Tracheal epithelial cell (primary cell): ENCODE measurements around the gene IPPK. TPM values are rescaled to one million over a fixed set of nuclear protein-coding genes. Genes with fewer than 3 reads are reported as not detected.

Experiments used
- total RNA-seq: library from RNA; depleted of rRNA; stranded (reverse); fragments of >200 nt; gene quantifications from 2 replicates; pipeline ENCODE4 v1.2.1, GENCODE V29; 2014

IPPK gene
- 31.6 and 33.9 TPM in 2 replicates for total RNA-seq

GRCh38 chr9:92669890-92670708, at the start of gene IPPK:
TSS of gene IPPK (minus strand) at chr9:92670131. CDS start at chr9:92669988, 143 bp downstream.

Other genes with a start within 250 kb of the IPPK start
- gene OMD, start 245.7 kb downstream of the IPPK start, total RNA-seq = not detected in 2 replicates
- gene ASPN, start 187.6 kb downstream of the IPPK start, total RNA-seq = under 0.01 TPM in 1 of 2 replicates, not detected in the other
- gene ECM2, start 134.1 kb downstream of the IPPK start, total RNA-seq = 1.1 and 1.4 TPM in 2 replicates
- gene BICD2, start 94.7 kb upstream of the IPPK start, total RNA-seq = 114 and 128 TPM in 2 replicates
- gene ZNF484, start 207.9 kb upstream of the IPPK start, total RNA-seq = 5.8 and 11.9 TPM in 2 replicates